ENCODE results near the gene PRDM15.

GRCh38 chr21:41813226-41813625, 65.9 kb downstream of the PRDM15 start:
- TF ChIP-seq POLR2A (IDR thresholded peaks at IDR 0.05) (no peak), EP300 (IDR thresholded peaks at IDR 0.05) (no peak), POLR2AphosphoS5 (IDR thresholded peaks at IDR 0.05) (no peak)
- TF ChIP-seq, protein P1, sequence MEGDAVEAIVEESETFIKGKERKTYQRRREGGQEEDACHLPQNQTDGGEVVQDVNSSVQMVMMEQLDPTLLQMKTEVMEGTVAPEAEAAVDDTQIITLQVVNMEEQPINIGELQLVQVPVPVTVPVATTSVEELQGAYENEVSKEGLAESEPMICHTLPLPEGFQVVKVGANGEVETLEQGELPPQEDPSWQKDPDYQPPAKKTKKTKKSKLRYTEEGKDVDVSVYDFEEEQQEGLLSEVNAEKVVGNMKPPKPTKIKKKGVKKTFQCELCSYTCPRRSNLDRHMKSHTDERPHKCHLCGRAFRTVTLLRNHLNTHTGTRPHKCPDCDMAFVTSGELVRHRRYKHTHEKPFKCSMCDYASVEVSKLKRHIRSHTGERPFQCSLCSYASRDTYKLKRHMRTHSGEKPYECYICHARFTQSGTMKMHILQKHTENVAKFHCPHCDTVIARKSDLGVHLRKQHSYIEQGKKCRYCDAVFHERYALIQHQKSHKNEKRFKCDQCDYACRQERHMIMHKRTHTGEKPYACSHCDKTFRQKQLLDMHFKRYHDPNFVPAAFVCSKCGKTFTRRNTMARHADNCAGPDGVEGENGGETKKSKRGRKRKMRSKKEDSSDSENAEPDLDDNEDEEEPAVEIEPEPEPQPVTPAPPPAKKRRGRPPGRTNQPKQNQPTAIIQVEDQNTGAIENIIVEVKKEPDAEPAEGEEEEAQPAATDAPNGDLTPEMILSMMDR (IDR thresholded peaks at IDR 0.05): no peak
